EH (cell line): ENCODE measurements around the gene NOXA1.
A peak's percentile ranks its signal among the peaks of the same experiment; 100 is the strongest.

ENCODE experiments used
- DNase-seq: peaks from one replicate; pipeline ENCODE4 v3.0.0-alpha.2; 2015; ENCODE audit warnings: low read depth

NOXA1 gene

GRCh38 chr9:137427454-137428310 lies 4.5 kb downstream of the NOXA1 start:
- no peak for DNase-seq

GRCh38 chr9:137428311-137428630 lies 5.1 kb downstream of the NOXA1 start:
- no peak for DNase-seq

DNA sequence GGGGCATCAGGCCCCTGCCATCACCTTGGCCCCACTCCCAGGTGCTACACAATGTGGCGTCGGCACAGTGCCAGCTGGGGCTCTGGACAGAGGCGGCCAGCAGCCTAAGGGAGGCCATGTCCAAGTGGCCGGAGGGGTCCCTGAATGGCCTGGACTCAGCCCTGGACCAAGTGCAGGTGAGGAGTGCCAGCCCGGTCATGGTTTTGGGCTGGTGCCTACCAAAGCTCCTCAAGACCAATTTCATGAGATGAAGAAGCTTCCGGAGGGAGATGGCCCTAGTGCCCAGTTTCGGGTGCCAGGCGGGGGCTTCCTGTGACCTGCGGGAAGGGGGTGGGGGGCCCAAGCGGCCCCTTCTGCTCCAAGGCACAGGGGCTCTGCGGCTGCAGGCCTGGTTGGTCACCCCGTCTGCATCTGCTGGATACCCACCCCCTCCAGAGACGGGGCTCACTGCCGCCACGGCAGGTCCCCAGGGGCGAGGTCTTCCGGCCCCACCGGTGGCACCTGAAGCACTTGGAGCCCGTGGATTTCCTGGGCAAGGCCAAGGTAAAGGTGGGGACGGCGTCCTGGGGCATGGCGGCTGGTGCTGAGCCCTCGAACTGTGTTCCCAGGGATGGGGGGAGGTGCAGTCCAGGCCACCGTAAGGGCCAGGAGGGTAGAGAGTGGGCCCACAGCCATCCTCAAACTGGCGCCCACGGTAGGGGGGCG lies 5.8 kb downstream of the NOXA1 start:
- no peak for DNase-seq

- no peak for DNase-seq
Observed at GRCh38 chr9:137429546-137429890, 6.3 kb downstream of the NOXA1 start.

GRCh38 chr9:137429974-137430722 lies 7.0 kb downstream of the NOXA1 start:
- no peak for DNase-seq

- DNase-seq = no peak
Observed at GRCh38 chr9:137430723-137431415, 7.7 kb downstream of the NOXA1 start.

GRCh38 chr9:137431416-137431931 lies 8.3 kb downstream of the NOXA1 start:
- DNase-seq = no peak

DNA sequence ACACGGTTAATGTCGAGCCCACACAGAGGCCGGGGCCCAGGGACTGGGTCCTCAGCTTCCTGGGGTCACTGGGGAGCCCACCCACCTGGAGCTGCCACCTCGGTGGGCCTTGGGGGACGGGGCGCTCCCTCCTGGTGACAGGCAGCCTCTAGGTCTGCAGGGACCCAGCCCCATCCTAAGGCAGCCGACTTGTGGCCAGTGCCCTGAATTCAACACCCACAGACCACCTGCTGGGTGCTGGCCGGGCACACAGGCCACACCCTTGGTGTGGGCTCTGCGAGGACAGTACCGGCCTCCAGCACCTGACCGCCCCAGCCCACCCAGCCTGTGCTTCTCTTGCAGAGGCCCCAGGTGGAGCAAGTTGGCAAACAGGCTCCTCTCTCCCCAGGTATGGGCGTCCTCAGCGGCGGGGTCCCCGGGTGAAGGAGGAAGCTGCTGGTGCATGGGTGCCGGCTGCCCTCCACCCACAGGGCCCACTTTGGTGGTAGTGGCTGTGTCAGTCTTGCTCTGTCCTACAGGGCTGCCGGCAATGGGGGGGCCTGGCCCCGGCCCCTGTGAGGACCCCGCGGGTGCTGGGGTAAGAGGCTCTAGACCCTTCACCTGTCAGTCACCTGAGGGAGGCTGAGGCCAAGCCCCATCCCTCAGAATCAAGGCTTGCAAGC lies 9.6 kb downstream of the NOXA1 start:
- DNase-seq = no peak

DNA sequence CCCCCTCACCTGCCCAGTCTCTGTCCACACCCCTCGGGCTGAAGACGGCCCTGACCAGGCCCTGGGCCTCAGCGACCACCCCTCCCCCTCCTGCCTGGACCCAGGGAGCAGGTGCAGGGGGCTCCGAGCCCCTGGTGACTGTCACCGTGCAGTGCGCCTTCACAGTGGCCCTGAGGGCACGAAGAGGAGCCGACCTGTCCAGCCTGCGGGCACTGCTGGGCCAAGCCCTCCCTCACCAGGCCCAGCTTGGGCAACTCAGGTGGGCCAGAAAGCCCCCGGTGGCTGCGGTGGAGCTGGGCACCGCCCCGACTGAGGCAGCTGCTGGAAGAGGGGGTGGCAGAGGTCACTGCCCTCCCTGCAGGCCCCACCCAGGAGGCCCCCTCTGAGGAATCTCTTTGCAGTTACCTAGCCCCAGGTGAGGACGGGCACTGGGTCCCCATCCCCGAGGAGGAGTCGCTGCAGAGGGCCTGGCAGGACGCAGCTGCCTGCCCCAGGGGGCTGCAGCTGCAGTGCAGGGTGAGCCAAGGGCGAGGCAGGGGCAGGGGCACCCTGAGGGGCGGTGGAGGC lies 10.2 kb downstream of the NOXA1 start:
- DNase-seq = no peak

DNA sequence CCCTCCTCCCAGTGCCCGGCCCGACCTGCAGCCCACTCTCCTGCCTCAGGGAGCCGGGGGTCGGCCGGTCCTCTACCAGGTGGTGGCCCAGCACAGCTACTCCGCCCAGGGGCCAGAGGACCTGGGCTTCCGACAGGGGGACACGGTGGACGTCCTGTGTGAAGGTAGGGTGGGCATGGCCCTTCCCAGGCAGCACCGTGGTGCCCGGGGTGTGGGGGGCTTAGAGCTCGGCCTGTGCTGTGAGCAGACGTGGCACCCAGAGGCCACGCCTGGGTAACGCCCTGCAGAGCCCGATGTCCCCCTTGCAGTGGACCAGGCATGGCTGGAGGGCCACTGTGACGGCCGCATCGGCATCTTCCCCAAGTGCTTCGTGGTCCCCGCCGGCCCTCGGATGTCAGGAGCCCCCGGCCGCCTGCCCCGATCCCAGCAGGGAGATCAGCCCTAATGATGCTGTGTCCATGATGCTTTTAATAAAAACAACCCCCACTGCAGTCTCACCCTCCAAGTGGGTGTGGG lies 10.8 kb downstream of the NOXA1 start:
- DNase-seq = no peak

- DNase-seq = no peak
Observed at GRCh38 chr9:137434498-137435380, 11.5 kb downstream of the NOXA1 start.

GRCh38 chr9:137435381-137435891 lies 12.2 kb downstream of the NOXA1 start:
- no peak for DNase-seq

- peak; percentile 86 for DNase-seq
Observed at GRCh38 chr9:137435980-137436760, 13.0 kb downstream of the NOXA1 start.

DNA sequence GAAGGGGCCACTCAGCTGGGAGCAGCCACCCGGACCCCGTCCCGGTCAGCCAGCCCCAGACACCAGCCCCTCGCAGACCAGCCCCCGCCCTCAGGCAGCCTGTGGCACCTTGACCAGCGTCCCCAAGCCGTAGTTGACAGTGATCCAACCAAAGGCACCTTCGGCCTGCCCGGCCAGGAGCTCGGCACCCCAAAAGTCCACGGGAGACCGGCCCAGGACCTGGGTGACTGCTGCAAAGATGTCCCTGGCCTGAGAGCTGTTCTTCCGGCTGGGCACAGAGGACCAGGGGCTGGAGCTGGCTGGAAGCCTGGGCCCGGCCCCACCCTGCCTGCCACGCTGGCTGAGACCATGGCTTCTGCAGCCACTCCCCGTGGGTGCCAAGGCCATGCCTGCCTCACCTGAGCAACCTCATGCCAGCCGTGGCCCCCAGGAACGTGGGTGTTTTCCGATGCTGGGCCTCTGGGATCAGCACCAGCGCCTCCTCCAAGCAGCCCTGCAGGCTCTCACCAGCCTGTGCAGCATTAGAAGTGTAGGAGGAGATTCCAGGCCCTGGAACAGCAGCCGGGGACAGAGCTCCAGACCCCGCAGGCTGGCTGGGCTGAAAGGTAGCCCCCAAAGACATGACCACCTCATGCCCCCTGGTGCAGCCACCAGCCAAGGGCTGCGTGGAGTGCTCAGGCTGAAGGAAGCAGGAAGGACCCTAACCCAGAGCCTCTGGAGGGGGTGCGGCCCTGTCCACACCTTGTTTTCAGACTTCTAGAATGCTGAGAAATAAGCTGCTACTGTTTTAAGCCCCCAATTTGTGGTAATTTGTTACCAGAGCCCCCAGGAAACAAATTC lies 13.8 kb downstream of the NOXA1 start:
- no peak for DNase-seq

DNA sequence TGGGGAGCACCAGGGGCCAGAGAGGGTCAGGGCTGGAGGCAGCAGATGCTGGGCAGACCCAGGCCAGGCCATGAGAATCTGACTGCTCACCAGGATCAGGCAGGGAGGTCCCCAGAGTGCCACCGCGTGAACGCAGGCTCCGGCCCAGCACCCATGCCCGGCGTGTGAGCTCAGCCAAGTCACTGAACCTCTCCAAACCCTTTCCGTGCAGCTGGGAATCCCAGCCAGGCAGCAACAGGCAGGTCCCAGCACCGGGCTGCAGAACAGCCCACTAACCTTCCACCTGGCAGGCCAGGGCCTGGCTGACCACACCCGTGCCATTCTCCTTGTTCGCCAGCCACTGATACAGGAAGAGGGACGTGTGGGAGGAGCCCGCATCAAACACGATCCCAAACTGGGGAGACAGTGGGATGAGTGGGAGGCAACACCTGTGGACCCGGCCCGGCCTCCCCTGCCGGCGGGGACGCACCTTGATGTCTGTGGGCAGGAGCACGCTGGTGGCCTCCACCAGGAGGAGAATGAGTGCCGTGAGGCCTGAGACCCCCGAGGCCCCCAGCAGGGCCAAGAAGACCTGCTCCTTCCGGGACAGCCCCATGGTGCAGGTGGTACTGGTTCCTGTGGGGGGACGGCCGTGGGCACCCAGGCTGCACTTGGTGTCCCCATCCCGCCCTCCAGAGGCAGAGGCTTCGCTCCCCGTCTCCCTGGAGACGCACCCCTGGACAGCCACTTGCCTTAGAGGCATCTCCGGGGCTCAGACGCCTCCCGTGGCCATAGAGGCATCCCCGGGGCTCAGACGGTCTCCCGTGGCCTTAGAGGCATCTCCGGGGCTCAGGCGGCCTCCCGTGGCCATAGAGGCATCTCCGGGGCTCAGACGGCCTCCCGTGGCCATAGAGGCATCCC lies 14.7 kb downstream of the NOXA1 start:
- DNase-seq = no peak

DNA sequence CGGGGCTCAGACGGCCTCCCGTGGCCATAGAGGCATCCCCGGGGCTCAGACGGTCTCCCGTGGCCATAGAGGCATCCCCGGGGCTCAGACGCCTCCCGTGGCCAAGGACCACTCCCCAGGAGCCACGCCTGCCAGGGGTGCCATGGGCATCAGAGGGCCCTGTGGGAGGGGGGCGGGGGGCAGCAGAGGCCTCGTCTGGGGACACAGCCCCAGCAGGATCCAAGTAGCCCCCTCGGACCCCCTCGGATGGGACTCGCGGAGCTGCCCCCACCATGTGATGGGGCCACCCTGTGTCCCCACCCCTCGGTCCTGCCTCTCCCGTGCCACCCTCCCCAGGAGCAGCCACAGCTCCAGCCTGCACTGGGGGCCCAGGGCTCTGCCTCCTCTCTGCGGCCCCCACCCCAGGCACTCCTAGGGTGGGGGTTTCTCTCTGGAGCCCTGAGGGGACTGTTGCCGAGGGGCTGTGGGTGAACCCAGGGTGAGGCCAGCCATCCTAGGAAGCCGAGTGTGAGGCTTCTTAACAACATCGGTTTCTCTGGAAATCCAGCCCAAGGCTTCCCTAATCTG lies 15.5 kb downstream of the NOXA1 start:
- DNase-seq = no peak
